Skin of body (tissue), 2 donors: ENCODE measurements around the gene CPNE9. TPM values are rescaled to one million over a fixed set of nuclear protein-coding genes. Genes with fewer than 3 reads are reported as not detected.

Experiments
- DNase-seq: peaks from one replicate; lab custom pipeline; 2025; lab: John Stamatoyannopoulos, UW
- total RNA-seq: library from RNA; depleted of rRNA; stranded (reverse); fragments of >200 nt; gene quantifications from one replicate; pipeline ENCODE4 v1.2.3, GENCODE V29; 2014

CPNE9 gene
- total RNA-seq, 1 donor from 2014 or later = 0.39 TPM

GRCh38 chr3:9686703-9687102, 16.9 kb upstream of the CPNE9 start:
- no peak for DNase-seq

DNA sequence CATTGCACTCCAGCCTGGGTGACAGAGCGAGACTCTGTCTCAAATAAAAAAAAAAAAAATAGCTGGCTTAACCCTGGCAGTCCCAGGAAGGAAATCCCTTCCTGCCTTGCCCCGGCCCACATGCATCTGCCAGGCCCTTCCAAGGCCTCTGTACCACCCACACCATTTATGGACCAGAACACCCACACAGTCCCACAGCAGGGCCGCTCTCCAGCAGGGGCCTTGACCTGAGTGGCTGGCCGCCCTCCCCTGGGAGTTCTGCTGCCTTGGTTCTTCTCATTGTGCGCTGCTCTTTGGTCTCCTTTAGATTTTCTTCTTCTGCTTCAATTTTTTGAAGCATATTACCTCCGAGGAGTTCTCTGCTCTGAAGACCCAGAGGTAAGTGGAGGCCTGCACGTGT, 16.1 kb upstream of the CPNE9 start:
- DNase-seq = no peak

- no peak for DNase-seq
Observed at GRCh38 chr3:9688961-9689360, 14.7 kb upstream of the CPNE9 start.

- no peak for DNase-seq
Observed at GRCh38 chr3:9689757-9690156, 13.9 kb upstream of the CPNE9 start.

DNA sequence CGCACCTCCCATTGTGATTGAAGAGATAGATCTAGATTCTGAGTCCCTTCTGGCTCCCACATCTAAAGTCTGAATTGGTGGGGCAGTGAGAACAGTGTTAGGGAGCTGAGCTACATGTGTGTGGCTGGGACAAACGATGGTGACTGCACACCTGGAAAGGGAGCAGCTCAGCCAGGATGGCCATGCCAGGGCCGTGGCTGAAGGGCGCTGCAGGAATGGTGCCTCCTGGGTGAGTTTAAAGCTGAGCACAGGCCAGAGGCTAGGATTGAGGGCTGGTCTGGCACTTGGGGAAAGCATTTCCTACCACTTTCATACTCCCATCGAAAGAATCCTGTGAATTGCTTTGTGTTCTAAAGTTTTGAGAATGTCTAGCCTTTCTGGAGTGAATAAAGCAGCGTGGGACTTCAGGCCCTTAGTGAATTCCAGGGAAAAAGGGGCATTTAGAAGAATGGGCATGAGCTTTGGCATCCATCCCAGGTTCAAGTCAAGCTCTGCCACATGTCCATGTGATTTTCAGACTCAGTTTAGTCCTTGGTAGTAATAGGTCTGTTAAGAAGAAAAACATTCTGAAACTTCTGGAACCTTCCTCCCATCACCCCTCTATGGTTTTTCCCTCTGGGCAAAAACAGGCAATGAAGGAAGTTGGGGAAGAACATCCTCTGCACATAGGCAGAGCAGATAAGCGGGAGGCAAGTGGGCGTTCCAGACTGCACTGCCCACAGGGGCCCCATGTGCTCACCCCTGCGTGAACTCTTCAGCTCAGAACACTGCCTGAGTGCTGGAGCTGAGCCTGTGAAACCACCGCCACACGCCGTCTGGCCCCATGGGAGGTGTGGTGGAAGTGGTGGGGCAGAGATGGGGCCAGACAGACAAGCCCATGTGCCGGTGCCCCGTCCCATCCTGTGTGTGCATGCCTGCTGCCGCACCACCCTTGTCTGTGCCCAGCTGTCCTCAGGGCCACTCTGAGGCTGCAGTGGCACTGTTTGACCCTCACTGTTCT, 12.9 kb upstream of the CPNE9 start:
- no peak for DNase-seq

GRCh38 chr3:9691636-9692035, 12.0 kb upstream of the CPNE9 start:
- DNase-seq = no peak

DNA sequence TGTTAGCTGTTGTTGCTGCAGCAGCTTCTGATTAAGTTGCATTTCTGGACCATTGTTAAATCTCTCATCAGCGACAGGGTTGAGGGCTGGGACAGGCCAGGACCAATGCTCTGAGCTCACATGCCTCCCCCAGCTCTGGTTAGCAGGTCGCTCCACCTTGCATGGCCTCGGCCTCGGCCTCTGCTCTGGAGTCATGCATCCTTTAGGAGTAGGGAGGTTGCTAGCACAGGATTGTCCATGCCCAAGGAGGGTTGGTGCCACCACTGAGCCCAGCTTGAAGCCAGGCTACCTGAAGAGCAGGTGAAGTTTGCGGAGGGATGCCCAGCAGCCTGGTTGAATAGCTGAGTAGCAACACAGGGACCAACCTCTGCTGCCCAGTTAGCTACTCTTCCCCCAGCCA, 11.2 kb upstream of the CPNE9 start:
- DNase-seq = no peak

GRCh38 chr3:9695345-9695744, 8.3 kb upstream of the CPNE9 start:
- DNase-seq = no peak

- no peak for DNase-seq
Observed at GRCh38 chr3:9695746-9696145, 7.9 kb upstream of the CPNE9 start.

DNA sequence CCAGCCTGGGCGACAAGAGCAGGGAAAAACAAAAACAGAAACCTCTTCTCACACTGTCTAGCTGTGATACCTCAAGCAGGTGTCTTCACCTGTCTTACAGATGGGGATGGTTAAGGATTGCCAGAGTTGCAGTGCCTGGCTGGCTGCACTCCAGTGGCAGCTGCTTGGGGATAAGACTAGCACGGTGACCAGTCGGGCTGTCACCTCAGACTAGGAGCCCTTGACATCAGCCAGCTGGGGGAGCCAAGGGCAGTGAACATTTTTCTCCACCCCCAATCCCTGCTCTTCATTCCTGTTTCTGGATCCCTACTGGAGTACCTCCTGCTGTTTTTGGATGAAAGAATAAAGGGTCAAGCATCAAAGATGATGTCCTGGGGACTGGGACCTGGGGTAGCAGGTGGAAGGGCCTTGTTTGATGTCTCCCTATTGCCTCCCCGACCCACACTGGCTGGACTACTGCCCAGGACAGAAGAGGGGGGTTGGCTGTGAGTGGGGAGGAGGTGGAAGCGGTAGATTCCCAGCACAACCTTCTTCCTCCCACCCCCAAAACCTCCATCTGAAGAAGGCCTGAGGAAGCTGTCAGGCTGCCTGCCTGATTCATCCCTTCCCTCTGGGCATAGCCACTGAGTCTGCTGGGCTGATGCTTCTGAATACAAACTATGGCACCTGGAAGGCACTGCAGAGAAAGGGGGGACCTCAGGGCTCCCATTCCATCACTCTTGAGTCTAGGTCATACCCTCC, 7.0 kb upstream of the CPNE9 start:
- no peak for DNase-seq

DNA sequence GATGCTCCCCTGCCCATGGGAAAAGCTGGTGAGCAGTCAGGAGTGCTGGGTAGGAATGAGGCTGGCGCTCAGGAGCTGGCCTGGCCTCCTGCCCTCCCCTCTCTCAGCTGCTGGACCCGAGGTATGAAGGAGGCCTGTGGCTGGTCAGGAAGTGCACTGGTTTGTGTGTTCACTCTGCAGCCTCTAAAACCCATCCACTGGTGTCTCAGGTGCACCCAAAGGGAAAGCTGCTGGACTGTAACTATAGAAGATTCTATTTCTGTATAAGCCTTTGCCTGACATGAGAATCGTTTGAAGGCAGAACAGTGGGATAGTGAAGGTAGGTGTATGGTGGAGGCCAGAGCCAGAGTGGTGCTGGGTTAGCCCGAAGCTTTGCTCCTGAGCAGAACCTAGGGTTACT, 5.7 kb upstream of the CPNE9 start:
- DNase-seq = no peak

GRCh38 chr3:9698293-9698692, 5.3 kb upstream of the CPNE9 start:
- no peak for DNase-seq

DNA sequence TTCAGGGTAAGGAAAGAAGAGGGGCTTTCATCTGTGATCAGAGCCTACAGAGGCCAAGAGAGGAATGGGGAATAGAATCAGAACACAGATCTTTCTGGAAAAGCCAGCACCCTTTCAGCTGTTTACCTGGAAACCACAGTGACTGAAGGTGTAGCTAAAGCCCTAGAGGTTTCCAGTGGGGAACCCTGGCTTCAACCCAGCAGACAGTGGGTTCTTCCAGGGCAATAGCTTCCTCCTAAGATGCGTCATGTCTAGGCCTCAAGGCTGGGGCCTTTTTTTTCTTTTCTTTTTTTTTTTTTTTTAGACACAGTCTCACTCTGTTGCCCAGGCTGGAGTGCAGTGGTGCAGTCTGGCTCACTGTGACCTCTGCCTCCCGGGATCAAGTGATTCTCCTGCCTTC, 3.1 kb upstream of the CPNE9 start:
- DNase-seq = no peak

- no peak for DNase-seq
Observed at GRCh38 chr3:9701006-9701405, 2.6 kb upstream of the CPNE9 start.

GRCh38 chr3:9701711-9702110, 1.9 kb upstream of the CPNE9 start:
- no peak for DNase-seq

GRCh38 chr3:9703240-9703639, 393 bp upstream of the CPNE9 start:
- DNase-seq = no peak

GRCh38 chr3:9704347-9705322, 1.0 kb downstream of the CPNE9 start:
- DNase-seq = no peak

DNA sequence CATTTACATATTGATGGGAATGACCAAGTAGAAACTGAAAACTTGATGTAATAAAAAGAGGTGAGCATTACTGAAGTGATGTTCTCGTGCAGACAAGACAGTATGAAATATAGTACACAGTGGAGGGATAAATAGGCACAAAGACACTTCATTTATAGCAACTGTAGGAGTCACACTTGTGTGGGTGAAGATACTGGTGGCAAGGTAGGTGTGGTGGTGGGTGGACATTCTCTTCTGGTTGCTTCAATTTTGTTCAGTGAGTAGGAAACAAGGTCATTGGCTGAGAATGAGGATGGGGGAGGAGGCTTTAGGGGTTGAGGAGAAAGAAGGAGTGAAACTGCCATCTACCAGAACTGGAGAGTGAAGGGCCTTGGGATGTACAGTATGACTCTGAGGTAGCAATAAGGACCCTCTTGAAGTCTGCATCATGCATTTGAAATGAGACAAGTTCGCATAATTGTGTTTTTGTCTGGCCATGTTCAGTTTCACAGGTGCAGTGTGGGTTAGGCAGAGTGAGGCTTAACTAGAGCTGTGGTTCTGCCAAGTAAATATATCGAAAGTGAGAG, 6.6 kb downstream of the CPNE9 start:
- DNase-seq = no peak

GRCh38 chr3:9712415-9712814, 8.8 kb downstream of the CPNE9 start:
- no peak for DNase-seq

- DNase-seq = no peak
Observed at GRCh38 chr3:9713142-9713541, 9.5 kb downstream of the CPNE9 start.

- no peak for DNase-seq
Observed at GRCh38 chr3:9715136-9715535, 11.5 kb downstream of the CPNE9 start.
